ENCODE data around the gene ASMT.
"Not testable (repeated sequence)": the region's sequence is repeated elsewhere in the genome, so short reads cannot be mapped to it uniquely, and the experiment has no call there.

The ASMT gene

DNA sequence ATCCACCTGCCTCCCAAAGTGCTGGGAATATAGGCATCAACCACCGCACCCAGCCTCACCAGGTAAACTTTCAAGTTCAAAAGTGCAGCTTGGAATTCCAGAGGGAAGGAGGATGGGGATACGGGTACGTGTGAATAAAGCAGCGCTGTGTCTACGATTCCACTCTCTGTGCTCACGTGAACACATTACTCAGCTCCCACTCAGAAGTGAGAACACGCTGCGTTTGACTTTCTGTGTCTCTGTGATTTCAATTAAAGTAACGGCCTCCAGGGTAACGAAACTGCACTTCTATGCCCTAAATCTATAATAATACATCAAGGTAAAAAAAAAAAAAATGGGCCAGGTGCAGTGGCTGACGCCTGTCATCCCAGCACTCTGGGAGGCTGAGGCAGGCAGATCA, 8.4 kb upstream of the ASMT start:
- no peak overlapping the region for H3K4me3 Mint-ChIP-seq
- H3K27me3 Mint-ChIP-seq, result no peaks in the 10 kb centered on the region
- H3K4me1 Mint-ChIP-seq, result peaks cover 4% of the 10 kb centered on the region

DNA sequence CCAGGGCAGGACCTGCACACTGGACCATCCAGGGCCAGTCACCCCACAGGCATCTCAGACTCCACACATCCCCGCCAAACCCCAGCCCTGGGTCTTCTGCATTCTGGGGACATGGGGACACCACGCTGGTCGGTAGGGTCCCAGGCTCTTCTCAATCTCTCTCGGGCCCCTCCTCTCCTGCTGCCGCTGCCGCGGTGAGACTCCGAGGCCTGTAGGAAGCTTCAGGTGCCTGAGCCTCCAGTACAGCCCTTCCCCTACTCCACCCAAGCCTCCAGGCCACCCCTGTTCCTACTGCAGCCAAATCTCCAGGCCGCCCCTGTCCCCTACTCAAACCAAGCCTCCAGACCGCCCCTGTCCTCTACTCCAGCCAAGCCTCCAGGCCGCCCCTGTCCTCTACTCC, 5.5 kb upstream of the ASMT start:
- peak overlapping the region in 1 of 2 donors; percentile 61 for H3K27ac Mint-ChIP-seq
- H3K4me1 Mint-ChIP-seq, result no peaks in the 10 kb centered on the region
- peak; percentile 57 for ATAC-seq
- H3K9me3 Mint-ChIP-seq, result no peaks in the 10 kb centered on the region
- no peaks in the 10 kb centered on the region for H3K27me3 Mint-ChIP-seq
- DNase-seq, result no peak
- H3K4me3 Mint-ChIP-seq, result no peak overlapping the region

More for the DNA sequence above, 8.4 kb upstream of the ASMT start:
- Mint-ChIP-seq H3K27ac (no peak overlapping the region), H3K9me3 (no peaks in the 10 kb centered on the region)
- DNase-seq (no peak), ATAC-seq (no peak)

DNA sequence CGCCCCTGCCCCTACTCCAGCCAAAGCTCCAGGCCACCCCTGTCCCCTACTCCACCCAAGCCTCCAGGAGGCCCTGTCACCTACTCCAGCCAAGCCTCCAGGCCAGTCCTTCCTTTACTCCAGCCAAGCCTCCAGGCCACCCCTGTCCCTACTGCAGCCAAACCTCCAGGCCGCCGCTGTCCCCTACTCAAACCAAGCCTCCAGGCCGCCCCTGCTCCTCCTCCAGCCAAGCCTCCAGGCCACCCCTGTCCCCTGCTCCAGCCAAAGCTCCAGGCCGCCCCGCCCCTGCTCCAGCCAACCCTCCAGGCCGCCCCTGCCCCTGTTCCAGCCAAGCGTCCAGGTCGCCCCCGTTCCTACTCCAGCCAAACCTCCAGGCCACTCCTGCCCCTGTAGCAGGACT, 5.1 kb upstream of the ASMT start:
- ATAC-seq (no peak), DNase-seq (no peak)
- no peaks in the 10 kb centered on the region for H3K27me3 Mint-ChIP-seq
- H3K4me1 Mint-ChIP-seq, result no peaks in the 10 kb centered on the region
- no peaks in the 10 kb centered on the region for H3K9me3 Mint-ChIP-seq
- H3K27ac Mint-ChIP-seq, result peak overlapping the region in 1 of 2 donors; percentile 54
- no peak overlapping the region for H3K4me3 Mint-ChIP-seq

DNA sequence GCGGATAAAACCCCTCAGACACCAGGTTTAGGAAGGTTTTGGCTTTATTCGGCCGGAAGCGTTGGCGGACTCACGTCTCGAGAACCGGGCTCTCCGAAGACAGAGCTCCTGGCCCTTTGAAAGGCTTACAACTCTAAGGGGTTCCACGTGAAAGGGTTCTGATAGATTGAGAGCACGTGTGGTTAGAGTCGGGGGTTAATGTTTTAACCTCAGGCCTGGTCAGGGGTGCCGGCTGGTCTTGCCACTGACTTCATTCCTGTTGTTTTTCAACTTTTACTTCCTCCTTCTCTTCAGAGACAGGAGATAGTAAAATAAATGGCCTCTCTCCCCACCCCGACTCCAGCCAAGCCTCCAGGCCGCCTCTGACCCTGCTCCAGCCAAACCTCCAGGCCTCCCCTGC, 4.7 kb upstream of the ASMT start:
- Mint-ChIP-seq H3K4me3 (no peak overlapping the region), H3K9me3 (no peaks in the 10 kb centered on the region), H3K4me1 (no peaks in the 10 kb centered on the region), H3K27me3 (no peaks in the 10 kb centered on the region), H3K27ac (peak overlapping the region; percentile 54 to 86)
- DNase-seq (no peak), ATAC-seq (no peak)

DNA sequence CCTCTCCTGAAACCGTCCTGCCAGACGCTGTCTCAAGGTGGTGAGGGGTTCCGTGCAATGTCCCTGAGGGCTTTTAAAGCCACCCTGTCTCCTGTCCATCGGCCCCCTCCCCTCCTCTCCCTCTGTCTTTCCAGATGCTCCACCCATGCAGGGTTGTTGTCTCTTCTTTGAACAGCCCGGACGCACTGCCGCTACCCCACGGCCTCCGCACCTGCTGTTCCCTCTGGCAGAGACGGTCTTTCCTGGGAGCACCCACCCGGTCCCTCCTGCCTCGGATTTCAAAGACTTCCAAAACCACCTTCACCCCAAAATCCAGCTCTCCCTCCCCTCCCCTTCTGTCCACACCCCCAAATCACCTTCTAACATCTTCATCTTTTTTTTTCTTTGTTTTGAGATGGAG, 4.1 kb upstream of the ASMT start:
- H3K27me3 Mint-ChIP-seq, result no peaks in the 10 kb centered on the region
- H3K4me1 Mint-ChIP-seq, result no peaks in the 10 kb centered on the region
- peak overlapping the region in 1 of 2 donors; percentile 86 for H3K27ac Mint-ChIP-seq
- DNase-seq (no peak), ATAC-seq (no peak)
- no peaks in the 10 kb centered on the region for H3K9me3 Mint-ChIP-seq
- H3K4me3 Mint-ChIP-seq, result no peak overlapping the region

DNA sequence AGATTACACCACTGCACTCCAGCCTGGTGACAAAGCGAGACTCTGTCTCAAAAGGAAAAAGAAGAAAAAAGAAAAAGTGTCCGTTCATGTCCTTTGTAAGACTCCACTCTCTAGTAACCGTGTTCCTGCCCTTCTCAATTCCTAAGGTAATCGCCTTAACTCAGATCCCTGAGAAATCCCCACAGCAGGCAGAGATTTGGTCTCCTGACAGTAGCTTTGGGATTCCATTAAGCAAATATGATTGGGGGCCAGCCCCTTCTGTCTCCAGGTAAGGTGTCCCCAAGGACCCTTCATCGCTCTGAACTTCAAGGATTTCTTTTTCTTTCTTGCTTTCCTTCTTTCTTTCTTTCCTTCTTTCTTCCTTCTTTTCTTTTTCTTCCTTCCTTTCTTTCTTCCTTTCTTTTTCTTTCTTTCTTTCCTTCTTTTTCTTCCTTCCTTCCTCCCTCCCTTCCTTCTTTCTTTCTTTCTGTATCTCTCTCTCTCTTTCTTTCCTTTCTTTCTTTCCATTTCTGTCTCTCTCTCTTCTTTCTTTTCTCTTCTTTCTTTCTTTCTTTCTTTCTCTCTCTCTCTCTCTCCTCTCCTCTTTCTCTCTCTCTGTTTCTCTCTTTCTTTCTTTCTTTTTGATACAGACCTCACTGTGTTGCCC, 2.1 kb upstream of the ASMT start:
- H3K4me1 Mint-ChIP-seq, result peaks cover 6% of the 10 kb centered on the region
- H3K9me3 Mint-ChIP-seq, result no peaks in the 10 kb centered on the region
- no peaks in the 10 kb centered on the region for H3K27me3 Mint-ChIP-seq
- no peak overlapping the region for H3K4me3 Mint-ChIP-seq
- H3K27ac Mint-ChIP-seq, result no peak overlapping the region
- DNase-seq (no peak), ATAC-seq (no peak)

DNA sequence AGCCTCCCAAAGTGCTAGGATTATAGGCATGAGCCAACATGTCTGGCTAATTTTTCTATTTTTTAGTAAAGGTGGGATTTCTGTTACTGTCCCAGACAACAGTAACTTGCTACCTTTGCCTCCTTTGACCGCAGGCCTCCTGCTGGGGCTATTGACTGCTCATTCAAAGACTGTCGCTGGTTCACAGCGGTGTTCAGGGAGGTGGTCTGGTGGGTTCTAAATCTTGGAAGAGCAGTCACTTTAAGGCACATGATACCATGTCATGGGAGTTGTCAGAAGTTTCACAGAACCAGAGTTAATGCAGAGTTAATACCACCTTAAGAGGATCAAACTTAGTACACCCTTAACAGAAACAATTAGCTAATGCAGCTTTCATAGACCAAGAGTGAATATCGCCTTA, 3.8 kb downstream of the ASMT start:
- H3K9me3 Mint-ChIP-seq, result no peaks in the 10 kb centered on the region
- no peaks in the 10 kb centered on the region for H3K27me3 Mint-ChIP-seq
- DNase-seq, result no peak
- peaks cover 24% of the 10 kb centered on the region for H3K4me1 Mint-ChIP-seq
- ATAC-seq, result no peak
- no peak overlapping the region for H3K4me3 Mint-ChIP-seq
- H3K27ac Mint-ChIP-seq, result no peak overlapping the region

DNA sequence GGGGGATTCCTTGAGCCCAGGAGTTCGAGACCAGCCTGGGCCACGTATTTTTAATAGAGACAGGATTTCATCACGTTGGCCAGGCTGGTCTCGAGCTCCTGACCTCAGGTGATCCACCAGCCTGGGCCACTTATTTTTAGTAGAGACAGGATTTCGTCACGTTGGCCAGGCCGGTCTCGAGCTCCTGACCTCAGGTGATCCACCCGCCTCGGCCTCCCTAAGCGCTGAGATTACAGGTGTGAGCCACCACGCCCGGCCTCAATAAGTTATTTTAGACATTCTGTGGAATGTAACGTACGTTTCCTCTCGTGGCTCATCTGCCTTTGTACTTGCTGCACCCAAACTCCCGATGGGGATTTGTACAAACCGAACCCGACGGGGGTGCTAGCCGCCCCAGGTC, 8.8 kb downstream of the ASMT start:
- H3K4me1 Mint-ChIP-seq, result peaks cover 25% of the 10 kb centered on the region
- no peaks in the 10 kb centered on the region for H3K9me3 Mint-ChIP-seq
- ATAC-seq (no peak), DNase-seq (no peak)
- peak overlapping the region in 1 of 2 donors; percentile 10 for H3K27ac Mint-ChIP-seq
- H3K27me3 Mint-ChIP-seq, result no peaks in the 10 kb centered on the region
- H3K4me3 Mint-ChIP-seq, result peak overlapping the region in 1 of 2 donors; percentile 39

DNA sequence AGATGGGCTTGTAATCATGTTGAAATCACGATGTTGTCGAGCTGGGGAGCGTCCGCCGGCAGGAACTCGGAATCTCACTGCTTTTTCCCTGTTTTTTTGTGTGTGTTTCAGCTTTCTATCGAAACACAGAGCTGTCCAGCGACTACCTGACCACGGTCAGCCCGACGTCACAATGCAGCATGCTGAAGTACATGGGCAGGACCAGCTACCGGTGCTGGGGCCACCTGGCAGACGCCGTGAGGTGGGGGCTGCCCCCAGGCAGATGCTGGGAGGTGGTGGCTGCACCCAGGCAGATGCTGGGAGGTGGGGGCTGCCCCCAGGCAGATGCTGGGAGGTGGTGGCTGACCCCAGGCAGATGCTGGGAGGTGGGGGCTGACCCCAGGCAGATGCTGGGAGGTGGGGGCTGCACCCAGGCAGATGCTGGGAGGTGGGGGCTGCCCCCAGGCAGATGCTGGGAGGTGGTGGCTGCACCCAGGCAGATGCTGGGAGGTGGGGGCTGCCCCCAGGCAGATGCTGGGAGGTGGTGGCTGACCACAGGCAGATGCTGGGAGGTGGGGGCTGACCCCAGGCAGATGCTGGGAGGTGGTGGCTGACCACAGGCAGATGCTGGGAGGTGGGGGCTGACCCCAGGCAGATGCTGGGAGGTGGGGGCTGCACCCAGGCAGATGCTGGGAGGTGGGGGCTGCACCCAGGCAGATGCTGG, 9.4 kb downstream of the ASMT start:
- peak in 1 of 2 donors; percentile 80 for DNase-seq
- peak; percentile 63 for ATAC-seq
- H3K4me3 Mint-ChIP-seq, result peak overlapping the region in 1 of 2 donors; percentile 39
- not testable (repeated sequence) for H3K9me3 Mint-ChIP-seq, H3K27me3 Mint-ChIP-seq
- H3K27ac Mint-ChIP-seq, result peak overlapping the region in 1 of 2 donors; percentile 10
- H3K4me1 Mint-ChIP-seq, result peaks cover 25% of the 10 kb centered on the region

DNA sequence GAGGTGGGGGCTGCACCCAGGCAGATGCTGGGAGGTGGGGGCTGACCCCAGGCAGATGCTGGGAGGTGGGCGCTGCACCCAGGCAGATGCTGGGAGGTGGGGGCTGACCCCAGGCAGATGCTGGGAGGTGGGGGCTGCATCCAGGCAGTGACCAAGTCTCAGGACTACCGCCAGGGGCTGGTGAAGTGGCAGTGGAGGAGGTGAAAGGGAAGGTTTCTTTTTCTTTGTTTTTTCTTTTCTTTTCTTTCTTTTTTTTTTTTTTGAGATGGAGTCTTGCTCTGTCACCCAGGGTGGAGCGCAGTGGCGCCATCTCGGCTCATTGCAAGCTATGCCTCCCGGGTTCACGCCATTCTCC, 10.0 kb downstream of the ASMT start:
- H3K27me3 Mint-ChIP-seq, H3K9me3 Mint-ChIP-seq, H3K4me3 Mint-ChIP-seq, H3K27ac Mint-ChIP-seq, DNase-seq: not testable (repeated sequence)
- ATAC-seq, result peak; percentile 65
- H3K4me1 Mint-ChIP-seq, result peaks cover 25% of the 10 kb centered on the region

DNA sequence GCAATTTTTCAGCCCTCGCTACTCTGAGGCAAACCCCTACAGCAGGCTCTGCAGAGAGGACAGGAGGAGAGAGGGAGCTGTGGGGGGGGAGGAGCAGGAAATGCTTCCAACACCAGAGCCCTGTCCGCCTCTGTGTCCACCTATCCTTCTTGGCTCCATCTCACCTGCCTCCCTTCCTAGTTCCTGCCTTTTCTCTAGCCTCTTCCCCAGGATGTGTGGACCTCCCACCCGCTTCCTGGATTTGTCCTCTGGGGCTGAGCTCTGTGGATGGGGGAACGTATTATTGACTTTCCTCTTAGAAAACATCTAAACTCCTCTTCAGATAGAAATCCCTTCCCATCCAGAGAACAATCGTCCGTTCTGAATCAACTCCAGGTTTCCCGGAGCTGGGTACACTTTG, 14.4 kb downstream of the ASMT start:
- Mint-ChIP-seq H3K9me3 (no peaks in the 10 kb centered on the region), H3K27me3 (no peaks in the 10 kb centered on the region), H3K27ac (no peak overlapping the region), H3K4me3 (no peak overlapping the region), H3K4me1 (peaks cover under 1% of the 10 kb centered on the region)
- ATAC-seq (no peak), DNase-seq (no peak)

DNA sequence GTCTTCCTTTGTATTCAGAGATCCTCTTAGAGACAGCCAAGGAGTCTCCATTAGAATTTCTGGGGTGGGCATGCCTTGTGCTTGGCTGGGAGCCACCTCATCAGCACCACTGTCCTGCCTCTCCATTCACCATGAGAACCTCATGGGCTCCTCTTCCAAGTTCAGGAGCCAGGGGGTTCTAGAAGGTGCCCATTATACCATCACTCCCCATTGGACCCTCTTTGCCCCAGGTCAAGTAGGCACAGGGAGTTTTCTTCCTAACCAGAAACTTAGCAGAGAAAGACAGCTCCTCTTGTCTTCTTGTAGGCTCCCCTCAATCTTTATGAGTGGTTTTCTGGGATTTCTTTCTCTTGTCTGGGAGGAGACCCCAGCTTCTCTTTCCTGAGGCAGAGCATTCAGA, 31.1 kb downstream of the ASMT start:
- peaks cover 7% of the 10 kb centered on the region for H3K4me1 Mint-ChIP-seq
- H3K27ac Mint-ChIP-seq, result no peak overlapping the region
- ATAC-seq (no peak), DNase-seq (no peak)
- no peak overlapping the region for H3K4me3 Mint-ChIP-seq
- peaks cover 16% of the 10 kb centered on the region for H3K27me3 Mint-ChIP-seq
- peaks cover 11 to 17% of the 10 kb centered on the region in 2 donors for H3K9me3 Mint-ChIP-seq

DNA sequence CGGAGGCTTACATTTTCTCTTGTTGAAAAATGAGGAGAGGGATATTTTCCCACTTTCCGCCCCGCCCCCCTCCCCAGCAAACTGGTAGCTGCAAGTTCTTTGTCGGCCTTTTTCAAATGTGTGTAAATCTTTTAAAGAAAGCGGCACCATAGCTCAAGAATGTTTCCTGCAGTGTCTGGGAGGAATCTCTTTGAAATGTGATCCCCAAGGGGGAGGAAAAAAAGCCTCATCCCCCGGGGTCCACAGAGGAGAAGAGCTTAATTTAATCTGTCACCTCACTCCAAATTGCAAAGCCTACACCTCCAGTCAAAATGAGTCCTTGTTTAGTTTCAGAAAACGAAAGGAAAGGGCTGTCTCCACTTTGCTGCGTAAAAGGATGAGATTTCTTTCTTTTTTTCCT, 34.8 kb downstream of the ASMT start:
- no peak overlapping the region for H3K27ac Mint-ChIP-seq
- no peak for DNase-seq
- H3K4me3 Mint-ChIP-seq, result no peak overlapping the region
- peaks cover 11 to 17% of the 10 kb centered on the region in 2 donors for H3K9me3 Mint-ChIP-seq
- peaks cover 16% of the 10 kb centered on the region for H3K27me3 Mint-ChIP-seq
- ATAC-seq, result no peak
- peaks cover 12% of the 10 kb centered on the region for H3K4me1 Mint-ChIP-seq

DNA sequence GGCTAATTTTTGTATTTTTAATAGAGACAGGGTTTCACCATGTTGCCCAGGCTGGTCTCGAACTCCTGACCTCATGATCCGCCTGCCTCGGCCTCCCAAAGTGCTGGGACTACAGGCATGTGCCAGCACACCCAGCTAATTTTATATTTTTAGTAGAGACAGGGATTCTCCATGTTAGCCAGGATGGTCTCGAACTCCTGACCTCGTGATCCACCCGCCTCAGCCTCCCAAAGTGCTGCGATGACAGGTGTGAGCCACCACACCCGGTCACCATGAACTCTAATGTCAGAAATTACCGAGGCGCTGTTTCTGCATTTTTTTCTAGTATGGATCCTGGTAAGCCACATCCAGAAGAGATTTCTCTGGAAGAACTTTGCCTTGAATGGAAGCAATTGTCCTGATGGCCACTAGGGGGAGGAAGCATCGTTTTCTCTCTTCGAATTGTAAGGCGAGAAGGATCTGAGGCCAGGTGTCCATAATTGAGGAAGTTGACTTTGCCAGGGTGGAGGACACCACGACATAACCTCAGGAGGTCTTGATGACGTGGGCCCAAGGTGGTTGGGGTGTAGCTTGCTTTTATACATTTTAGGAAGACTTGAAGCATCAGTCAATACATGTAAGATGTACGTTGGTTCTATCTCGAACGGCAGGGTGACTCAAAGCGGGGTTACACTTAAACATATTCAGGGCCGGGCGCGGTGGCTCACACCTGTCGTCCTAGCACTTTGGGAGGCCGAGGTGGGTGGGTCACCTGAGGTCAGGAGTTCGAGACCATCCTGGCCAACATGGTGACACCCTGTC, 37.4 kb downstream of the ASMT start:
- not testable (repeated sequence) for H3K9me3 Mint-ChIP-seq, H3K4me3 Mint-ChIP-seq, H3K27me3 Mint-ChIP-seq, H3K27ac Mint-ChIP-seq
- H3K4me1 Mint-ChIP-seq, result peaks cover 23% of the 10 kb centered on the region
- DNase-seq (peak; percentile 27 to 39), ATAC-seq (peak; percentile 17)

DNA sequence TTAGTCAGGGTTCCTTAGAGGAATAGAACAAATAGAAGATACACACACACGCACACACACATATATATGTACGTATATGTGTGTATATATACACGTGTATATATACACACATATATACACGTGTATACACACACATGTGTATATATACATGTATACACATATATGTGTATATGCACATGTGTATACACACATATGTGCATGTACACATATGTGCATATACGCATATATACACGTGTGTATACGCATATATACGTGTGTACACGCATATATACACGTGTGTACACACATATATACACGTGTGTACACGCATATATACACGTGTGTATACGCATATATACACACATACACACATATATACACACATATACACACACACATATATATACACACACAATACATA, 41.5 kb downstream of the ASMT start:
- no peaks in the 10 kb centered on the region for H3K27me3 Mint-ChIP-seq
- H3K27ac Mint-ChIP-seq, result no peak overlapping the region
- peaks cover 53% of the 10 kb centered on the region for H3K4me1 Mint-ChIP-seq
- no peak overlapping the region for H3K4me3 Mint-ChIP-seq
- no peaks in the 10 kb centered on the region for H3K9me3 Mint-ChIP-seq
- ATAC-seq, result no peak
- DNase-seq, result no peak

All from stimulated activated naive CD8-positive, alpha-beta T cell treated with anti-CD3 and anti-CD28 coated beads, Interleukin-15, amount 100 ng/mL, for 72 hours (primary cell).